Neural cell (in vitro differentiated cells): ENCODE measurements around the gene SFI1. TPM values are rescaled to one million over a fixed set of nuclear protein-coding genes. Genes with fewer than 3 reads are reported as not detected.

Source experiments
- H2AFZ ChIP-seq: fragments of 200-600, 300-800 bp; sonication (generic), shearing (Covaris generic); 2 replicates; pipeline ENCODE4 v1.6.0; 2014; ENCODE audit warnings: low read depth, mild to moderate bottlenecking, antibody characterized with exemption, low read length, moderate library complexity
- H3F3A ChIP-seq: fragments of 200-600 bp; shearing (Covaris generic); 2 replicates; pipeline ENCODE4 v1.6.1; 2016; ENCODE audit warnings: mild to moderate bottlenecking, moderate library complexity, mixed read lengths, antibody characterized with exemption, low read length; ENCODE audit not compliant: insufficient read depth, poor library complexity, severe bottlenecking
- H3K27ac ChIP-seq: fragments of 200-600, 300-800 bp; sonication (generic), shearing (Covaris generic); 2 replicates; pipeline ENCODE4 v1.5.1; 2014; ENCODE audit warnings: mild to moderate bottlenecking, low read length, moderate library complexity
- H3K27me3 ChIP-seq: fragments of 300-800, 200-600 bp; sonication (generic), shearing (Covaris generic); 2 replicates; pipeline ENCODE4 v1.6.0; 2014; ENCODE audit warnings: mild to moderate bottlenecking, low read depth, low read length, moderate library complexity; ENCODE audit not compliant: insufficient read depth
- H3K36me3 ChIP-seq: fragments of 300-800, 200-600 bp; sonication (generic), shearing (Covaris generic); 2 replicates; pipeline ENCODE4 v1.5.1; 2014; ENCODE audit warnings: mild to moderate bottlenecking, antibody characterized with exemption, low read length, moderate library complexity; ENCODE audit not compliant: insufficient read depth
- H3K4me2 ChIP-seq: fragments of 300-800, 200-600 bp; sonication (generic), shearing (Covaris generic); 2 replicates; pipeline ENCODE4 v1.6.0; 2014; ENCODE audit warnings: mild to moderate bottlenecking, low read length
- H3K4me3 ChIP-seq: fragments of 300-800, 200-600 bp; sonication (generic), shearing (Covaris generic); 2 replicates; pipeline ENCODE4 v1.5.1; 2014; ENCODE audit warnings: mild to moderate bottlenecking, low read length, moderate library complexity
- H3K79me2 ChIP-seq: fragments of 200-600 bp; shearing (Covaris generic); replicated peaks from 2 replicates; pipeline ENCODE4 v1.6.0; 2014; ENCODE audit warnings: mild to moderate bottlenecking, low read length, moderate library complexity; ENCODE audit not compliant: insufficient read depth
- H3K9ac ChIP-seq: fragments of 300-800, 200-600 bp; sonication (generic), shearing (Covaris generic); 2 replicates; pipeline ENCODE4 v1.6.1; 2016; ENCODE audit warnings: mild to moderate bottlenecking, low read length, mixed read lengths
- H3K9me2 ChIP-seq: fragments of 200-600 bp; shearing (Covaris generic); 2 replicates; pipeline ENCODE4 v1.6.1; 2016; ENCODE audit warnings: mild to moderate bottlenecking, low read length, mixed read lengths; ENCODE audit not compliant: insufficient read depth
- H3K9me3 ChIP-seq: fragments of 200-600, 300-800 bp; sonication (generic), shearing (Covaris generic); 2 replicates; pipeline ENCODE4 v1.6.1; 2016; ENCODE audit warnings: mild to moderate bottlenecking, mixed run types, low read length, moderate library complexity, mixed read lengths
- H4K20me1 ChIP-seq: fragments of 200-600 bp; shearing (Covaris generic); 2 replicates; pipeline ENCODE4 v1.6.1; 2016; ENCODE audit warnings: mild to moderate bottlenecking, mixed run types; ENCODE audit not compliant: insufficient read depth
- EP300 ChIP-seq: fragments of 450-650 bp; conservative IDR thresholded peaks from 2 replicates; pipeline ENCODE4 v1.6.1; 2014; ENCODE audit warnings: antibody characterized with exemption, mild to moderate bottlenecking, moderate library complexity; ENCODE audit not compliant: poor library complexity, severe bottlenecking
- EZH2 ChIP-seq: fragments of 200-600, 300-800 bp; shearing (Covaris generic), sonication (generic); IDR thresholded peaks from 2 replicates; pipeline ENCODE4 v1.6.1; 2014; ENCODE audit warnings: antibody characterized with exemption, low read length, borderline replicate concordance, mild to moderate bottlenecking; ENCODE audit not compliant: insufficient read depth, poor library complexity, severe bottlenecking
- MXI1 ChIP-seq: fragments of 450-650 bp; conservative IDR thresholded peaks from 2 replicates; pipeline ENCODE4 v1.6.1; 2014; ENCODE audit warnings: antibody characterized with exemption, mild to moderate bottlenecking; ENCODE audit not compliant: poor library complexity, severe bottlenecking
- POLR2AphosphoS5 ChIP-seq: IDR thresholded peaks from 2 replicates; pipeline ENCODE4 v1.6.1; 2012
- RAD21 ChIP-seq: fragments of 450-650 bp; conservative IDR thresholded peaks from 2 replicates; pipeline ENCODE4 v1.6.1; 2014; ENCODE audit warnings: antibody characterized with exemption, mild to moderate bottlenecking, moderate library complexity
- SMC3 ChIP-seq: fragments of 450-650 bp; conservative IDR thresholded peaks from 2 replicates; pipeline ENCODE4 v1.6.1; 2014; ENCODE audit warnings: antibody characterized with exemption, mild to moderate bottlenecking, moderate library complexity; ENCODE audit not compliant: poor library complexity
- TAF1 ChIP-seq: IDR thresholded peaks from 2 replicates; pipeline ENCODE4 v1.6.1; 2012; ENCODE audit warnings: low read depth
- polyA plus RNA-seq: library from polyadenylated mRNA; depleted of rRNA; stranded (reverse); fragments of >200 nt; gene quantifications from 2 replicates; pipeline ENCODE4 v1.2.3, GENCODE V29; 2014
- TF ChIP-seq, protein P1 (sequence below): fragments of 450-650 bp; IDR thresholded peaks from 2 replicates; pipeline ENCODE4 v1.5.1; 2014; ENCODE audit warnings: antibody characterized with exemption, mild to moderate bottlenecking, moderate library complexity; ENCODE audit not compliant: poor library complexity, severe bottlenecking
- TF ChIP-seq, protein P2 (sequence below): IDR thresholded peaks from 2 replicates; pipeline ENCODE4 v1.6.1; 2012; ENCODE audit warnings: borderline replicate concordance

The SFI1 gene
- polyA plus RNA-seq, 1 donor from 2014 or later: 19.9 TPM

DNA sequence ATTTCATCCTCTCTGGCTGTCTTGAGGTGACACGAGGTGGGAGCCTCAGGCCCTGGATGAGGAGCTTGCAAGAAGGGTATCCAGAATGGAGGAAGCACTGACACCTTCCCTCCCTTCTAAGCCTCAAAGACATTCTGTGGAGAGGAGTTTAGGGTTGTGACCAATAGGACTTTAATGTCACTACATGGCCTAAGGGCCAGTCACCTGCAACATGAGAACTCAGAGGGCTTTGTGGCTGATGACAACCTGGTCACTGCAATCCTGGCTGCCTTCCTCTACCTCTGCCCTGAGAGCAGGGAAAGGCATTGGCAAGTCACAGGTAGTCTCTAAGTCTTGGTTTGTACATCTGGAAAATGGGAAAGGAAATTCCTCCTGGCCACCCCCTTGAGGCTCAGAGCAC, 132.0 kb downstream of the SFI1 start:
- no peak for TF ChIP-seq SMC3
- TF ChIP-seq EZH2: no peak
- TF ChIP-seq, protein P1, sequence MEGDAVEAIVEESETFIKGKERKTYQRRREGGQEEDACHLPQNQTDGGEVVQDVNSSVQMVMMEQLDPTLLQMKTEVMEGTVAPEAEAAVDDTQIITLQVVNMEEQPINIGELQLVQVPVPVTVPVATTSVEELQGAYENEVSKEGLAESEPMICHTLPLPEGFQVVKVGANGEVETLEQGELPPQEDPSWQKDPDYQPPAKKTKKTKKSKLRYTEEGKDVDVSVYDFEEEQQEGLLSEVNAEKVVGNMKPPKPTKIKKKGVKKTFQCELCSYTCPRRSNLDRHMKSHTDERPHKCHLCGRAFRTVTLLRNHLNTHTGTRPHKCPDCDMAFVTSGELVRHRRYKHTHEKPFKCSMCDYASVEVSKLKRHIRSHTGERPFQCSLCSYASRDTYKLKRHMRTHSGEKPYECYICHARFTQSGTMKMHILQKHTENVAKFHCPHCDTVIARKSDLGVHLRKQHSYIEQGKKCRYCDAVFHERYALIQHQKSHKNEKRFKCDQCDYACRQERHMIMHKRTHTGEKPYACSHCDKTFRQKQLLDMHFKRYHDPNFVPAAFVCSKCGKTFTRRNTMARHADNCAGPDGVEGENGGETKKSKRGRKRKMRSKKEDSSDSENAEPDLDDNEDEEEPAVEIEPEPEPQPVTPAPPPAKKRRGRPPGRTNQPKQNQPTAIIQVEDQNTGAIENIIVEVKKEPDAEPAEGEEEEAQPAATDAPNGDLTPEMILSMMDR: no peak

DNA sequence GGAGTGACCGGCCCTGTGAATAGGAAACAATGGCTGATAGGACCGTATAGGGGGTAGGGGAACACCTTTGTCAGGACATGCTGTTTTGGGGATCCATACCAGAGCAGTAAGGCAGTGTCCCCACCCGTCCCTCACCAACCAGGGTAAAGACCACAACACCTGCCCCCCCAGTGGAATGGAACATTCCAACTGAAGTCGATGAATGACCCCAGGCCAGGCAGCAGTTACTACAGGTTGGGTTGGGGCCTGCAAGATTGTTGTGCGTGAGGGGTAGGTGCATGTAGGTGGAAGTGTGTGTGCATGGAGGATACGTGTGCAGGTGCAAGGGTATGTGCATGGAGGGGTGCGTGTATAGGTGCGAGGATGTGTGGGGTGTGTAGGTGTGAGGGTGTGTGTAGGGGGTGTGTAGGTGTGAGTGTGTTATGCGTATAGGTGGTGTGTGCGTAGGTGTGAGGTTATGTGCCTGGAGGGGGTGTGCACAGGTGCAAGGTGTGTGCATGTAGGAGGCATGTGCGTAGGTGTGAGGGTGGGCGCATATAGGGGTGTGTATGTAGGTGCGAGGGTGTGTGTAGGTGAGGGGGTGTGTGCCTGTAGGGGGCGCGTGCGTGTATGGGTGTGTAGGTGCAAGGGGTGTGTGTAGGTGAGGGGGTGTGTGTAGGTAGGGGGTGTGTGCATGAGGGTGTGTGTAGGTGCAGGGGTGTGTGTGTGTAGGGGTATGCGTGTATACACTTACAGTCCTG, 132.8 kb downstream of the SFI1 start:
- H3K4me3 ChIP-seq: no peak overlapping the region
- no peaks in the 10 kb centered on the region for H3F3A ChIP-seq
- TF ChIP-seq MXI1: no peak
- TF ChIP-seq RAD21: no peak
- no peak for TF ChIP-seq EP300
- no peak for TF ChIP-seq TAF1
- TF ChIP-seq, protein P2, sequence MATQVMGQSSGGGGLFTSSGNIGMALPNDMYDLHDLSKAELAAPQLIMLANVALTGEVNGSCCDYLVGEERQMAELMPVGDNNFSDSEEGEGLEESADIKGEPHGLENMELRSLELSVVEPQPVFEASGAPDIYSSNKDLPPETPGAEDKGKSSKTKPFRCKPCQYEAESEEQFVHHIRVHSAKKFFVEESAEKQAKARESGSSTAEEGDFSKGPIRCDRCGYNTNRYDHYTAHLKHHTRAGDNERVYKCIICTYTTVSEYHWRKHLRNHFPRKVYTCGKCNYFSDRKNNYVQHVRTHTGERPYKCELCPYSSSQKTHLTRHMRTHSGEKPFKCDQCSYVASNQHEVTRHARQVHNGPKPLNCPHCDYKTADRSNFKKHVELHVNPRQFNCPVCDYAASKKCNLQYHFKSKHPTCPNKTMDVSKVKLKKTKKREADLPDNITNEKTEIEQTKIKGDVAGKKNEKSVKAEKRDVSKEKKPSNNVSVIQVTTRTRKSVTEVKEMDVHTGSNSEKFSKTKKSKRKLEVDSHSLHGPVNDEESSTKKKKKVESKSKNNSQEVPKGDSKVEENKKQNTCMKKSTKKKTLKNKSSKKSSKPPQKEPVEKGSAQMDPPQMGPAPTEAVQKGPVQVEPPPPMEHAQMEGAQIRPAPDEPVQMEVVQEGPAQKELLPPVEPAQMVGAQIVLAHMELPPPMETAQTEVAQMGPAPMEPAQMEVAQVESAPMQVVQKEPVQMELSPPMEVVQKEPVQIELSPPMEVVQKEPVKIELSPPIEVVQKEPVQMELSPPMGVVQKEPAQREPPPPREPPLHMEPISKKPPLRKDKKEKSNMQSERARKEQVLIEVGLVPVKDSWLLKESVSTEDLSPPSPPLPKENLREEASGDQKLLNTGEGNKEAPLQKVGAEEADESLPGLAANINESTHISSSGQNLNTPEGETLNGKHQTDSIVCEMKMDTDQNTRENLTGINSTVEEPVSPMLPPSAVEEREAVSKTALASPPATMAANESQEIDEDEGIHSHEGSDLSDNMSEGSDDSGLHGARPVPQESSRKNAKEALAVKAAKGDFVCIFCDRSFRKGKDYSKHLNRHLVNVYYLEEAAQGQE: no peak
- TF ChIP-seq, protein P1: no peak
- no peak for TF ChIP-seq POLR2AphosphoS5
- no peak for TF ChIP-seq EZH2
- TF ChIP-seq SMC3: no peak
- no peaks in the 10 kb centered on the region for H3K79me2 ChIP-seq
- H3K9me3 ChIP-seq: no peaks in the 10 kb centered on the region
- no peaks in the 10 kb centered on the region for H3K9me2 ChIP-seq
- H3K9ac ChIP-seq: no peak overlapping the region
- H2AFZ ChIP-seq: no peak overlapping the region
- no peaks in the 10 kb centered on the region for H3K36me3 ChIP-seq
- H3K4me2 ChIP-seq: no peak overlapping the region
- no peak overlapping the region for H3K27ac ChIP-seq
- no peaks in the 10 kb centered on the region for H3K27me3 ChIP-seq
- no peaks in the 10 kb centered on the region for H4K20me1 ChIP-seq

More for the DNA sequence above, 132.0 kb downstream of the SFI1 start:
- H3K9ac ChIP-seq: no peak overlapping the region
- H3K36me3 ChIP-seq: no peaks in the 10 kb centered on the region
- H3K9me3 ChIP-seq: no peaks in the 10 kb centered on the region
- no peaks in the 10 kb centered on the region for H3F3A ChIP-seq
- no peak overlapping the region for H3K27ac ChIP-seq
- no peaks in the 10 kb centered on the region for H3K79me2 ChIP-seq
- no peaks in the 10 kb centered on the region for H4K20me1 ChIP-seq
- H2AFZ ChIP-seq: no peak overlapping the region
- H3K4me3 ChIP-seq: no peak overlapping the region
- no peak overlapping the region for H3K4me2 ChIP-seq
- no peaks in the 10 kb centered on the region for H3K9me2 ChIP-seq
- H3K27me3 ChIP-seq: no peaks in the 10 kb centered on the region
